Astrocyte of the cerebellum (primary cell): ENCODE results near the gene SNX15.
A peak's percentile ranks its signal among the peaks of the same experiment; 100 is the strongest.

Experiments
- DNase-seq: peaks from one replicate; pipeline ENCODE4 v3.0.0-alpha.2; 2011; ENCODE audit warnings: low read depth
- H3K4me3 ChIP-seq: 2 replicates; pipeline ENCODE4 v1.5.1; 2011; ENCODE audit warnings: mild to moderate bottlenecking, low read depth, low read length, moderate library complexity
- in situ Hi-C: cut with HindIII; loops from 2 replicates; pipeline ENCODE4 v1.10.0; 2017; ENCODE audit warnings: low sequenced_read_pairs
- TF ChIP-seq, protein P1 (sequence below): IDR thresholded peaks from 2 replicates; pipeline ENCODE4 v1.5.1; 2012; ENCODE audit warnings: low read length, low read depth, moderate library complexity, mild to moderate bottlenecking; ENCODE audit errors: missing control alignments

The SNX15 gene

DNA sequence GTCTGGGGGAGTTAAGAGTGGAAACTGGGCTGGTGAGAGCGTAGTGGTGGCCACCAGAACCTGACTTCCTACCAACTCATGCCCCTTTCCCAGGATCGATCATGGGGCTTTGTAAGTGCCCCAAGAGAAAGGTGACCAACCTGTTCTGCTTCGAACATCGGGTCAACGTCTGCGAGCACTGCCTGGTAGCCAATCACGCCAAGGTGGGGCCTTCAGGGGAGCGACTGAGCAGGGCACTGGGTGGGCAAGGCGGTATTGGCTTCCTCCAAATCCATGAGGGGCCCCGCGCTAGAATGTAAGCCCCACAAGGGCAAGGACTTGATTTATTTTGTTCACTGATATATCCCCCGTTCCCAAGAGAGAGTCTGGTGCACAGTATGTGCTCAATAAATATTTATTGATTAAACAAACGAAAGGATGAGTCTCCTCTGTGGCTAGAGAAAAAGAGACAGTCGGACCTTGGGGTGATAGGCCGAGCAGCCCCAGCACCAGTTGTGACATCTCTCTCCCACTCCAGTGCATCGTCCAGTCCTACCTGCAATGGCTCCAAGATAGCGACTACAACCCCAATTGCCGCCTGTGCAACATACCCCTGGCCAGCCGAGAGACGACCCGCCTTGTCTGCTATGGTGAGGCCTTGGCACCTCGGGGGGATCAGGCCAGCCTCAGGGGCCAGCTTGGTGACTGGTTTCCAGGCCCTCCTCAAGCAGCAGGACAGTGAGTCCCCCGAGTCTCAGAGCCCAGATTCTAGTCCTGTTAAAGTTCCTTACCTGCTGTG lies 57.5 kb downstream of the SNX15 start:
- no peak for DNase-seq
- peak overlapping the region; percentile 71 for H3K4me3 ChIP-seq
- TF ChIP-seq, protein P1, sequence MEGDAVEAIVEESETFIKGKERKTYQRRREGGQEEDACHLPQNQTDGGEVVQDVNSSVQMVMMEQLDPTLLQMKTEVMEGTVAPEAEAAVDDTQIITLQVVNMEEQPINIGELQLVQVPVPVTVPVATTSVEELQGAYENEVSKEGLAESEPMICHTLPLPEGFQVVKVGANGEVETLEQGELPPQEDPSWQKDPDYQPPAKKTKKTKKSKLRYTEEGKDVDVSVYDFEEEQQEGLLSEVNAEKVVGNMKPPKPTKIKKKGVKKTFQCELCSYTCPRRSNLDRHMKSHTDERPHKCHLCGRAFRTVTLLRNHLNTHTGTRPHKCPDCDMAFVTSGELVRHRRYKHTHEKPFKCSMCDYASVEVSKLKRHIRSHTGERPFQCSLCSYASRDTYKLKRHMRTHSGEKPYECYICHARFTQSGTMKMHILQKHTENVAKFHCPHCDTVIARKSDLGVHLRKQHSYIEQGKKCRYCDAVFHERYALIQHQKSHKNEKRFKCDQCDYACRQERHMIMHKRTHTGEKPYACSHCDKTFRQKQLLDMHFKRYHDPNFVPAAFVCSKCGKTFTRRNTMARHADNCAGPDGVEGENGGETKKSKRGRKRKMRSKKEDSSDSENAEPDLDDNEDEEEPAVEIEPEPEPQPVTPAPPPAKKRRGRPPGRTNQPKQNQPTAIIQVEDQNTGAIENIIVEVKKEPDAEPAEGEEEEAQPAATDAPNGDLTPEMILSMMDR: no peak
- in situ Hi-C loops: no loop called here

DNA sequence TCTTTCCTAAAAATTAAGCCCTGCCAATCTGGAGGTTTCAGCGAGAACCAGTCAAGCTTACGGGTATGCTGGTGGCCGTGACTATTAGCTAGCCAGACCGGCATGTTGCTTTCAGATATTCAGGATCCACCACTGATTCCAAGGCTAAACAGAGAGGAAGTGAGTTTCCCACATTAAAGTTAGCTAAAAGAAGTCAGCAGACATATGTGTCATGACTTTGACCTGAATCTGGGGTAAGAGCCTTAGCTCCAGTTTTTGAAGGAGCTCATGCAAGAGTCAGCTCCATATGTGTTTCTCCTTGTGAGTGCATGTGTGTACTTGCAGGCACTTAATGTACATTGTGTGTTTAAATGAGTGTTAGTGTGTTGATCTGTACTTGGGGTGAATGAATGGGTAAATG lies 58.2 kb downstream of the SNX15 start:
- no peak for DNase-seq
- TF ChIP-seq, protein P1: no peak
- in situ Hi-C loops: no loop called here
- H3K4me3 ChIP-seq: no peak overlapping the region

DNA sequence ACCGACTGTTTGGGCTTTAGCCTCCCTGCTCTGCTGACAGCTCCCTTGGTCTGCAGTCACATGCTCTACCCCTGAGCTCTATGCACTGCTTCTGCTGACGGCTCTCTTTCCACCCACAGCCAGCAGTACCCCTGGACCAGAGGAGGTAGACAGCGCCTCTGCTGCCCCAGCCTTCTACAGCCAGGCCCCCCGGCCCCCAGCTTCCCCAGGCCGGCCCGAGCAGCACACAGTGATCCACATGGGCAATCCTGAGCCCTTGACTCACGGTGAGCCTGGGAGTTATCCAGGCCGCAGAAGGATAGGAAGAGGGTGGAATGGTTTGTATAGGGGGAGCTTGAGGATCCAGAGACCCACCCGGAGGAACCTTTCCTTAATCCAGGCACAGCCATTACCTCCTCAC lies 59.6 kb downstream of the SNX15 start:
- no peak overlapping the region for H3K4me3 ChIP-seq
- in situ Hi-C loops: no loop called here
- no peak for DNase-seq
- TF ChIP-seq, protein P1: no peak

DNA sequence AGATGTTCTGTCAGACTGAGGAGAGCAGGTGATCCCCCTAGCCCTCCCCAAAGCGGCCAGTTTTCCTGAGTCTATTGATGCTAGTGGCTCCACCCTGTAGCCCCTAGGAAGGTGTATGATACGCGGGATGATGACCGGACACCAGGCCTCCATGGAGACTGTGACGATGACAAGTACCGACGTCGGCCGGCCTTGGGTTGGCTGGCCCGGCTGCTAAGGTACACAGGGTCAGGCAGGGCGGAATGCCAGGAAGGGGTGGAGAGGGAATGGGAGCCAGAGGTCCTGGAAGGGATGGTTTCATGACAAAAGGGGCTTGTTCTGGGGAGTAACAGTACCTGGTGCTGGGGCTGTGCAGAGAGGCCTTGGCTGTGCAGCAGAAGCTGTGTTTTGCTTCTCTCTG lies 60.0 kb downstream of the SNX15 start:
- H3K4me3 ChIP-seq: no peak overlapping the region
- DNase-seq: no peak
- in situ Hi-C loops: no loop called here
- TF ChIP-seq, protein P1: no peak

DNA sequence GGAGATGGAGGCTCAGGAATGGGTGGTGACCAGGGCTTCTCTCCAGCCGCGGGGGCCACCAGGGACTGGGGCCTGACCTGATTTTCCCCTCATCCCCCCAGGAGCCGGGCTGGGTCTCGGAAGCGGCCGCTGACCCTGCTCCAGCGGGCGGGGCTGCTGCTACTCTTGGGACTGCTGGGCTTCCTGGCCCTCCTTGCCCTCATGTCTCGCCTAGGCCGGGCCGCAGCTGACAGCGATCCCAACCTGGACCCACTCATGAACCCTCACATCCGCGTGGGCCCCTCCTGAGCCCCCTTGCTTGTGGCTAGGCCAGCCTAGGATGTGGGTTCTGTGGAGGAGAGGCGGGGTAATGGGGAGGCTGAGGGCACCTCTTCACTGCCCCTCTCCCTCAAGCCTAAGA lies 60.6 kb downstream of the SNX15 start:
- no peak overlapping the region for H3K4me3 ChIP-seq
- DNase-seq: no peak
- in situ Hi-C loops: no loop called here
- TF ChIP-seq, protein P1: no peak

DNA sequence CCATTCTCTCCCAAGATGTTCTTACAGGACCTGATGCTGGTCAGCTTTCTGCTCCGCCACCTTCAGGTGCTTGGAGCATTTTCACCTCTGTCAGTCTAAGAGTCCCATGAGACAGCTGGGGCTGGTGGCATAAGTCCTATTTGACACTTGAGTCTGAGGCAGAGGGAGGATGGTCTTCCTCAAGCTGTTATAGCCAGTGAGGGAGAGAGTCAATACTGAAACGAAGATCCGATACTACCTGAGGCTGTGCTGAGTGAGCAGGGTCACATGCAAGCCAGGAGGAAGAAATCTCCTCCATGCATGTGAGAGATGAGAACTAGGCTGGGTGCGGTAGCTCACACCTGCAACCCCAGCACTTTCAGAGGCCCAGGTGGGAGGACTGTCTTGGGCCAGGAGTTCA lies 62.4 kb downstream of the SNX15 start:
- in situ Hi-C loops: no loop called here
- H3K4me3 ChIP-seq: no peak overlapping the region
- no peak for DNase-seq
- TF ChIP-seq, protein P1: no peak
